Muscle layer of colon (tissue), 2 donors: ENCODE data around the gene SSH2.

Source experiments
- H3K27ac ChIP-seq: one replicate; pipeline ENCODE4 v1.7.0; 2013; ENCODE audit warnings: low read depth, mild to moderate bottlenecking, low read length, moderate library complexity
- H3K27me3 ChIP-seq, 2 donors: one replicate each; pipeline ENCODE4 v1.7.0; 2013; ENCODE audit warnings: low read length in 2 of 2, mild to moderate bottlenecking in 2 of 2; ENCODE audit not compliant: insufficient read depth in 2 of 2, control insufficient read depth in 1 of 2
- H3K36me3 ChIP-seq: one replicate; pipeline ENCODE4 v1.7.0; 2013; ENCODE audit warnings: mild to moderate bottlenecking, low read length; ENCODE audit not compliant: insufficient read depth
- H3K4me1 ChIP-seq: one replicate; pipeline ENCODE4 v1.7.0; 2013; ENCODE audit warnings: mild to moderate bottlenecking, low read length; ENCODE audit not compliant: insufficient read depth
- H3K4me3 ChIP-seq, 2 donors: one replicate each; pipeline ENCODE4 v1.7.0; 2013; ENCODE audit warnings: low read length in 2 of 2, low read depth in 1 of 2, mild to moderate bottlenecking in 1 of 2, moderate library complexity in 1 of 2
- H3K9ac ChIP-seq: one replicate; pipeline ENCODE4 v1.7.0; 2013; ENCODE audit warnings: low read length
- H3K9me3 ChIP-seq: one replicate; pipeline ENCODE4 v1.7.0; 2013; ENCODE audit warnings: mild to moderate bottlenecking, low read length
- donor health status: abdominal sarcoma.
- donor health status: Adenocarcinoma of cecum.

The SSH2 gene

DNA sequence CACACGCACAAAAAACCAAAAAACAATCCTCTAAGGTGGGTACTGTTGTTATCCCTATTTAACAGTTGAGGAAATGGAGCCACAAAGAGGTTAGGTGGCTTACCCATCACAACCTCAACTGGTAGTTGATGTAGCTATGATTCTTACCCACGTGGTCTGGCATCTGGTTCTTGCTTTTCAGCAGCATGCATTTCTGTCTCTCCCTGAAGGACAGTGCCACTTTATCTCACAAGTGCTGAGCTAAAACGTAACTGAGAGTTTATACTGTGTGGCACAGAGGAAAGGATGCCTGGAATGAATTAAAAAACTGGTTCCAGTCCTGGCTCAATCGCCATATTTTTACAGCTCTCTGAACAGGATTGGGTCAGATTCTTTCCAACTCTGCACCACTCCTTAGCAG lies 305.4 kb downstream of the SSH2 start:
- Histone ChIP-seq H3K9ac (no peak overlapping the region), H3K4me3 (no peak overlapping the region), H3K36me3 (no peaks in the 10 kb centered on the region), H3K27me3 (no peaks in the 10 kb centered on the region), H3K4me1 (peaks cover 16% of the 10 kb centered on the region), H3K27ac (no peak overlapping the region), H3K9me3 (no peaks in the 10 kb centered on the region)

DNA sequence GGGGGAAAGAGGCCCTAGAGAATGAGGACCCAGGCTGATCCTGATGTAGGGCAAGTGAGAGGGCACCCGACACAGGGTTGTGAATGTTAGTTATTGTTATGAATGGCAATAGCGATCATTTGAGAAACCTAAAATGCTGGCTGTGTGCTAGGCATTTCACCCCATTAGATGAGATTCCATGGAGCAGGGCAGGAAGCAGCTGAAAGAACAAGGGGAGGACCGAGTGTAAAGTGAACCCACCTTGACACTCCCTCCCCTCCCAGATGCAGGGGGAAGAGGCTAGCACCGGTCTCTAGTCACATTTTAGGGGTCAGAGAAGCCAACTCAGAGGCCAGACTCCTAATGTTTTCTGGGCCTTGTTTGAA lies 306.8 kb downstream of the SSH2 start:
- Histone ChIP-seq H3K27ac (no peak overlapping the region), H3K27me3 (peaks cover 0 to 12% of the 10 kb centered on the region in 2 donors), H3K9ac (no peak overlapping the region), H3K36me3 (no peaks in the 10 kb centered on the region), H3K9me3 (no peaks in the 10 kb centered on the region), H3K4me3 (peak overlapping the region; percentile 71 to 89), H3K4me1 (peaks cover 29% of the 10 kb centered on the region)

DNA sequence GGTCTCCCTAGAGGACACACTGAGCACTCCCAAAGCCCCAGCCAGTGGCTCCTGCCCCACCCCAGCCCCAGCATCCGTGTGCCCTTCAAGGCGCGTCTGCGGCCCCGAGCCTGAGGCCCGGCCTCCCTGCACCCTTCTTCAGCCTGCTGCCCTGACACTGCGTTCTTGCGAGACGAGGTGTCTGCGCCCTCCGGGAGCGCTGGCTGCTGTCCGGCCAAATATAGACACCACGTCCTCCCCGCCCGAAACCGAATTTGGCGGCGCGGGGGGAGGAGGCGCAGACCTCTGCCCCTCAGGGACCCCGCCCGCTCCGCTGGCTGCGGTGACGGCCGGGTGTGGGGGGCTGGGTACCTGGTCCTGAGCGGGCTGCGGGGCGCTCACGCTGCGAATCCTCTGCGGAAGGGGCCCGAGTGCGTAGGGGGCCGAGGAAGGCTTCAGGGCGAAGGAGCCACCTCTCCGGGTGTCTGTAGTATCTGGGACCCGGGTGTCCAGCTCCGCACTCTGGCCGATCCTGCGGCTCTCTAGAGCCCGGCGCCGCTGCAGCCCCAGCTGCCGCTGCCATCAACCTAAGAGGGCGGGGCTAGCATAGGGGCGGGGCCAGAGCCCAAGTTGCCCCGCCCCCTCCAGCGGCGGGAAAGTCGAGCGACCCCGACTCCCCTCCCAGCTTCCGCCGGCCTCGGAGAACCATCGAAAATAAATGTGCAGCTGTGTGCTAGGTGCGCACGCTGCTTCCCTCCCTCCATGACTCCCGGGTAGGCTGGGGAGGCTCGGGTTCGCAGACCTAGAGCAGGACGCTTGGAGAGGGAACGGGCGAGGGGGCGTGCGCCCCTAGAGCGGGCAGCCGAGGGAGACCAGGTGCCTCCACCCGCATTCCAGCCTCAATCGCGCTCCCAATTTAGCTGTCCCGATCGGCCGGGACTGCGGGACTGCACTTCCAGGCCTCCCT lies 307.4 kb downstream of the SSH2 start, which contains the start of gene CORO6:
CORO6 (minus strand) TSS at position 576 of the 946 bp plus-strand sequence. CDS start 1,491 bp downstream, outside the sequence.
- no peaks in the 10 kb centered on the region for H3K9me3 ChIP-seq
- no peaks in the 10 kb centered on the region for H3K36me3 ChIP-seq
- peaks cover 34% of the 10 kb centered on the region for H3K4me1 ChIP-seq
- H3K9ac ChIP-seq, result no peak within 1 kb of the TSS
- H3K27me3 ChIP-seq, result peaks cover 0 to 13% of the 10 kb centered on the region in 2 donors
- H3K4me3 ChIP-seq, result peak within 1 kb of the TSS; percentile 71 to 89
- H3K27ac ChIP-seq, result peak within 1 kb of the TSS; percentile 81

DNA sequence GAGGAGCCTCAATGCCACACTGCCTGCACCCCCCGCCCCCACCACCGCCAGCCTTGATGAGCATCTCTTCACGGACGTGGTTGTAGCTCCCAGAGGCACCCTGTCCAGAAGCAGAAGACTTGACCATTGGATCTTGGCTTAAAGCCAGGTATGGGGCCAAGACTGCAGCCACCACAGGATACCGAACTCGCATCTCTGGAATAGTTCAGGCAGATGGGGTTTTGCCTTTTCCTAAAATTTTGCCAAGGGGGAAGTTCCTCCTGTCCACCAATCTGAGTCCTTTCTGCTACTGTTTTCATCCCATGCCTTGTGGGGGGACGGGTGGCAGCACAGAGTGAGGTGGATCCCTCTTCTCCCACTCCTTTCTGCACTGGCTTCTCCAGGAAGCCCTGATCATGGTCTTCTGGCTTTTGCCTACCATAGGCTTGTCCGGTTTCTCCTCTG lies 308.3 kb downstream of the SSH2 start:
- Histone ChIP-seq H3K4me1 (peaks cover 42% of the 10 kb centered on the region), H3K27ac (peak overlapping the region; percentile 81), H3K9ac (no peak overlapping the region), H3K4me3 (peak overlapping the region; percentile 71 to 89), H3K36me3 (no peaks in the 10 kb centered on the region), H3K27me3 (peaks cover 0 to 21% of the 10 kb centered on the region in 2 donors), H3K9me3 (no peaks in the 10 kb centered on the region)

DNA sequence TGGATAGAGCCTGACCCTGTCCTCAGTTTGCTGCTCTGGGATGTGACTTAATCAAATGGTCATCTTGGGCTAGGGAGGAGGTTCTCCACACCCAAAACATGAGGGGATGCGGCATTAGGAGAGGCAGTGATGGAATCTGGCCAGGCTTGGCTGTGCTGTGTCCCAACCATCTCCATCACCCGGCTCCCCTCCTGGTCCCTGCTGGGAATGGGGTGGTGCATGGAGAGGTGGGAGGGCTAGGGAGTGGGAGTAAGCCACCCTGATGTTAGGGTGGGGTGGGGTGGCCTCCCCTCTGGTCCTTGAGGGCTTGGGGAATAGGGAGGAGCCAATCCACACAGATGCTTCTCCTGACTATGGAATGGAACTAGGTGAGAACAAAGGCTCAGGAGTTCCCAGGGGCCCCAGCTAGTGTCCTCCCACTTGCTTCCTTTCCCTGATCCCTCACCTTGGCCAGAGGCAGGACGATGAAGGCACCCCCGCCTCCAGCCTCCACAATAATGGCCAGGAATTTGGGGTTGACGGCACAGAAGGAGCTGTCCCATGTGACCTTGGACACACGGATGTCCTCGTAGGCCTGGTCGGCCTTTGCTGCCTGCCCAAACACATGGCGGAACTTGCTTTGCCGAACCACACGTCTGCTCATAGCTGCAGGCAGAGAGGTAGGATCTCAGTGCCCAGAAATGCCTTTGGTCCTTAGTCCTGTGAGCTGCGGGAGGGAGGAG lies 309.1 kb downstream of the SSH2 start:
- H3K27ac ChIP-seq, result no peak overlapping the region
- no peaks in the 10 kb centered on the region for H3K36me3 ChIP-seq
- H3K9me3 ChIP-seq, result no peaks in the 10 kb centered on the region
- H3K27me3 ChIP-seq, result peaks cover 0 to 27% of the 10 kb centered on the region in 2 donors
- H3K4me1 ChIP-seq, result peaks cover 50% of the 10 kb centered on the region
- H3K4me3 ChIP-seq, result no peak overlapping the region
- H3K9ac ChIP-seq, result no peak overlapping the region

DNA sequence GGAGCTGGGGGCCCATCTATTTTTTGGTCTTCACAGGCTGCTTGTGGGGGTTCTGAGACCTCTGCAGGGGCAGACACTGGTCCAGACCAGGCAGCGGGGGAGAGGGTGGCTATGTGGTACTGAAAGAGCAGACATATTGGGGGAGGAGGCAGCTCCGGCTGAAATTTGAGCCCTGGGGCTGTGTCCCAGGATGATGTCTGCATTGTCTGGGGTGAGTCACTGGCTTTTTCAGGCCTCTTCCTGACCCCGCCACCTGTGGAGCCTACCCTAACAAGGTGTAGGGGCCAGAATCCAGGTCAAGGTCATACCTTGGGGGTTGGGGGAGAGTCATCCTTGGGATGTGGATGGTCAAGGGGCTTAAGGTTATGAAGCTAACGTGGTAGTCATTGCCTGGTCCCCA lies 309.8 kb downstream of the SSH2 start:
- H3K4me3 ChIP-seq, result no peak overlapping the region
- no peak overlapping the region for H3K9ac ChIP-seq
- H3K36me3 ChIP-seq, result no peaks in the 10 kb centered on the region
- H3K27ac ChIP-seq, result no peak overlapping the region
- H3K27me3 ChIP-seq, result peaks cover 0 to 27% of the 10 kb centered on the region in 2 donors
- no peaks in the 10 kb centered on the region for H3K9me3 ChIP-seq
- peaks cover 54% of the 10 kb centered on the region for H3K4me1 ChIP-seq

DNA sequence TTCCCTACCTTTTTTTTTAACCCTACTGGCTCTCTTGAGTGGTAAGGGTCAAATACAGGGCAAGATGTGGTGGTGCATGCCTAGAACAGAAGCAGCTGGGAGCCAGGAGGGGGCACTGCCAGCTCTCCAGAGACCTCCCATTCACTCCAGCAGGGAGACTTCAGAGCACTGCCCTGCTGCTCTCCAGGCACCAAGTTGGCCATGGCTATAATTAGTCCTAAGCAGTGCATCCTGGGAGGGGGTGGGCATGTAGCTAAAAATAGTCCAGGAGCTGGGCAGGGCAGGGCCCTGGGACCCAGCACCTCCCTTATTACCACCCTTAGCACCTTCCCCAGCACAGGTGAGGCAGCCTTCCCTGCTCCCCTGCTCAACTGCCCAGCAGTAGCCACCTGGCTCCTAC lies 310.8 kb downstream of the SSH2 start:
- H3K4me3 ChIP-seq, result no peak overlapping the region
- H3K36me3 ChIP-seq, result no peaks in the 10 kb centered on the region
- no peak overlapping the region for H3K27ac ChIP-seq
- H3K27me3 ChIP-seq, result peaks cover 0 to 27% of the 10 kb centered on the region in 2 donors
- peaks cover 63% of the 10 kb centered on the region for H3K4me1 ChIP-seq
- H3K9me3 ChIP-seq, result no peaks in the 10 kb centered on the region
- H3K9ac ChIP-seq, result no peak overlapping the region

DNA sequence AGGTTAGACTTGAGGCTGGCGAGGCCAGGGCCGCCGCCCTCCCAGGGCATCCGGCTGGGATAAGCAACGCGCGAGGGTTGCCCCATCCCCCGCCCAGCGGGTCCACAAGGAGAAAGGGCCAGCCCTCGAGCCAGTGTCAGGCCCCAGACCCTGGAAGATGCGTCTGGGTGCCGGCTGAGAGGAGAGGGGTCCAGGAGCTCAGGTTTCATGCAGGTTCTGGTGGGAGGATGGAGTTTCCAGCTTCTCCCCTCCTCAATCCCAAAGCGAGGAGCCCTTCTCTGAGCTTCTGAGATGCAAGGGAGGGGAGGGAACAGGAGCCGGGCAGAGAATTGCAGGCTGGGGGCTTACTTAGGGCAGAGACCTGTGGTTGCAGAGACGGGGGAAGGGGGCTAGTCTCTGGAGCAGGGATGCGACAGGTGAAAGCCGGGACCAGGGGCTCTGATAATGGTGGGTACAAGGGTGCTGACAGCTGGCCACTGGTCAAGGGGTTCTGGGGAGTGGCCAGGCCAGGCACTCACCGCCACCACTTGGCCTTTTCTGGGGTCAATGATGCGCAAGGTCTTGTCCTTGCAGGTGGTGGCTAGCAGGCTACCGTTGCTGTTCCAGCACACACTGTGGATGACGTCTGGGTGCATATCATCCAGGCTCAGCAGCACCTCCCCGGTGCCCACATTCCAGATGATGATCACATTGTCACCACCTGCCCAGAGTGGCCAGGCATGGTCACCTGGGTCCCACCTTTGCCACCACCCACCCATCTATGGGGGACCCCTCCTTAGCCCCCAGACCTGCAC lies 311.6 kb downstream of the SSH2 start:
- no peak overlapping the region for H3K27ac ChIP-seq
- no peaks in the 10 kb centered on the region for H3K36me3 ChIP-seq
- H3K27me3 ChIP-seq, result peaks cover 0 to 27% of the 10 kb centered on the region in 2 donors
- H3K4me3 ChIP-seq, result peak overlapping the region; percentile 27 to 63
- H3K4me1 ChIP-seq, result peaks cover 71% of the 10 kb centered on the region
- H3K9ac ChIP-seq, result no peak overlapping the region
- H3K9me3 ChIP-seq, result no peaks in the 10 kb centered on the region

DNA sequence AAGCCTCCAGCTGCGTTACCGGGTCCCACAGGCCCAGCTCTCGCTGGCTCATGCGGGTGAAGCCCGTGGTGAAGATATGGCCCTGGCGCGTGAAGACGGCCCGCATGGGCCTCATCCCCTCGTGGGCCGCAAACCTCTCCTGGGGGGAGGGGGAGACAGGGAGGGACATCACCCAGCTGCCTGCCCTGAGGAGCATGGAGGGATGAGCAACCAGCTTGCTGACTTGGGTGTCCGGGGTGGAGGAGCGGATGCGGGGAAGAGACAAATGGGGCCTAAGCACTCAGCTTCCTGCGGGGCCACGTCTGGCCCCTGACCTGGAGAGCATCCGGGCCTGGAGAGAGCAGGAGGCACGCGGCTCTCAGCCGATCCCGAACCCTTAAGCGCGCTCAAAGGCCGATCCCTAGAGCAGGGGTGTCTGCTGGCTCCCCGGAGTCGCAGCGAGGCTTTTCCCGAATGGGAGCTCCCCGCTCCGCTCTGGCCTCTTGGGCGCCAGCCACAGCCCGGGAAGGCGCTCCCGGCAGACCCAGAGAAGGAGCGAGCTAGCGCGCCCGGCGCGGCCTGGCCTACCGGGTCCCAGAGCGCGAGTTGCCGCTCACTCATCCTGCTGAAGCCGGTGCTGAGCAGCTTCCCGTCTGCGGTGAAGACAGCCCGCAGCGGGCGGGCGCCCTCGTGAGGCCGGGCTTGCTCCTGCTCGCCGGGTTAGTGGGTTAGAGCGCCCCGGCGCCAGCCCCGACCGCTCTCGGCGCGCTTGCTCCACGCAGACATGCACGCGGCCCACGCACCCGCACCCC lies 312.4 kb downstream of the SSH2 start:
- Histone ChIP-seq H3K4me3 (peak overlapping the region; percentile 41 to 63), H3K4me1 (peaks cover 76% of the 10 kb centered on the region), H3K36me3 (no peaks in the 10 kb centered on the region), H3K9me3 (no peaks in the 10 kb centered on the region), H3K27ac (peak overlapping the region; percentile 52), H3K9ac (no peak overlapping the region), H3K27me3 (peaks cover 0 to 27% of the 10 kb centered on the region in 2 donors)

DNA sequence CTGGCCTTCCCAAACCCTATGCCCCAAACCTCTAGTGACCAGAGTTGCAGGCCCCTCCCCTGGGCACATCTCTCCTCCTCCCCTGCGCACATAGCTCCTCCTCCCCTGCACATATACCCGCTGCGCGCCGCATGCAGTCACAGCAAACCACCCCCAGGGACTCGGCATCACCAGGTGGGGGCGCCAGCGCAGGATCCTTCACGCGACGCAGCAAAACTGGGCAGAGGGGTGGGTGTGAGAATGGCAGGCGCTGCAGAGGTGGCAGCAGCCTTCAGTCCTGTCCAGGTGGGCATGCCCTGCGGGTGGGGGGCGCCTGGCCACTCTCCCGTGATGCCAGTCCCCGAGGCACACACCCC lies 312.9 kb downstream of the SSH2 start:
- Histone ChIP-seq H3K4me1 (peaks cover 75% of the 10 kb centered on the region), H3K27ac (peak overlapping the region; percentile 52), H3K9ac (no peak overlapping the region)

More for the DNA sequence above, 312.9 kb downstream of the SSH2 start:
- Histone ChIP-seq H3K4me3 (peak overlapping the region in 1 of 2 donors; percentile 63), H3K36me3 (no peaks in the 10 kb centered on the region), H3K9me3 (no peaks in the 10 kb centered on the region), H3K27me3 (peaks cover 0 to 27% of the 10 kb centered on the region in 2 donors)
